ENCODE measurements around the gene ECHS1.

DNA sequence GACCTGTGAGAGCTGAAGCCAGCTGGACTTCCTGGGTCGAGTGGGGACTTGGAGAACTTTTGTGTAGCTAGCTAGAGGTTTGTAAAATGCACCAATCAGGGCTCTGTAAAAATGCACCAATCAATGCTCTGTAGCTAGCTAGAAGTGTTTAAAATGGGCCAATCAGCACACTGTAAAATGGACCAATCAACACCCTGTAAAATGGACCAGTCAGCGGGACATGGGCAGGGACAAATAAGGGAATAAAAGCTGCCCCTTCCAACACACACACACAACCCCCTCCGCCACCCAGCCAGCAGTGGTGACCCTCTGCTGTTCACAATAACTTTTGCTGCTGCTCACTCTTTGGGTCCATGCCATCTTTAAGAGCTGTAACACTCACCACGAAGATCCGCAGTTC is 57.3 kb downstream of the ECHS1 start:
- TF ChIP-seq, protein P1, sequence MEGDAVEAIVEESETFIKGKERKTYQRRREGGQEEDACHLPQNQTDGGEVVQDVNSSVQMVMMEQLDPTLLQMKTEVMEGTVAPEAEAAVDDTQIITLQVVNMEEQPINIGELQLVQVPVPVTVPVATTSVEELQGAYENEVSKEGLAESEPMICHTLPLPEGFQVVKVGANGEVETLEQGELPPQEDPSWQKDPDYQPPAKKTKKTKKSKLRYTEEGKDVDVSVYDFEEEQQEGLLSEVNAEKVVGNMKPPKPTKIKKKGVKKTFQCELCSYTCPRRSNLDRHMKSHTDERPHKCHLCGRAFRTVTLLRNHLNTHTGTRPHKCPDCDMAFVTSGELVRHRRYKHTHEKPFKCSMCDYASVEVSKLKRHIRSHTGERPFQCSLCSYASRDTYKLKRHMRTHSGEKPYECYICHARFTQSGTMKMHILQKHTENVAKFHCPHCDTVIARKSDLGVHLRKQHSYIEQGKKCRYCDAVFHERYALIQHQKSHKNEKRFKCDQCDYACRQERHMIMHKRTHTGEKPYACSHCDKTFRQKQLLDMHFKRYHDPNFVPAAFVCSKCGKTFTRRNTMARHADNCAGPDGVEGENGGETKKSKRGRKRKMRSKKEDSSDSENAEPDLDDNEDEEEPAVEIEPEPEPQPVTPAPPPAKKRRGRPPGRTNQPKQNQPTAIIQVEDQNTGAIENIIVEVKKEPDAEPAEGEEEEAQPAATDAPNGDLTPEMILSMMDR (conservative IDR thresholded peaks at IDR 0.05; ENCODE audit: low read length): no peak
- TF ChIP-seq EZH2phosphoT487 (IDR thresholded peaks at IDR 0.05; ENCODE audit: borderline replicate concordance, low read depth, low read length): no peak
